Measurements from ENCODE around the gene C6orf163.
"Not testable (repeated sequence)": the region's sequence is repeated elsewhere in the genome, so short reads cannot be mapped to it uniquely, and the experiment has no call there.

Gene C6orf163

DNA sequence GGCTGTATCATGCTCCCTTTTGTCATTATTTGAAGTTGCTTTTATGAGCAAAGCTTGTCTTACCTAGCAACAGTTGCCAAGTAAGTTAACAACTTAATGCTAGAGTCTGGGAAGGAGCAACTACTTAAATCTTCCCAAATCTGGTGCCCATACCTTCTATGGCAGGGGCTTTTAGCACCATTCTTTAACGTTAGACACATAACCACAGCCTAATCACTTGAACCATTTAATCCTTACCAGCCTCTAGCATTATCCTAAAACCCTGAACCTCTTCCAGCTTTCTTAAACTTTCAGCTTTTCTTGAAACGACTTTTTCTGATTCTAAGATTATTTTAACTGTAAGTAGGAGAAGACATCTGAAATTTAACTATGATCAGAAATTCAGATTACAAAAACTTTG is at the start of gene C6orf163:
TSS of gene C6orf163 (plus strand) at position 83 of the 400 bp plus-strand sequence. CDS start at position 370, 287 bp downstream.
- DNase-seq, result no peak

DNA sequence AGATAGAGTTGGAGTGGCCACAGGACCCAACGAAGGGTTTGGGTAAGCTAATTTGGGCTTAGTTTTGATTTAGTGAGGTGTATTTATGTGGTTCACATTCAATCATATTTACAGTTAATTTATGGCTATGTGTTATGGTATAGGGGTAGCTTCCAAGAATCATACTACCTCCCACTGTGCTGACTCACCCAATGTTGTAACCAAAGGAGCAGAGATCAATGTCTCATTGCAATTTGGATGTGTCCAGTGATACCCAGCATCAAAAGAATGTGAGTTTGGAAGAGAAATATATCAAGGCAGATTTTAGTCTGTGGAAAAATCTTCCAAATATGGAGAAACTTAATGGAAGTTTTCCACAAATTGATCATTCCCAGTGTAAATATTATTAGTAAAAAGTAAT is 47.5 kb upstream of the C6orf163 start:
- DNase-seq, result no peak

DNA sequence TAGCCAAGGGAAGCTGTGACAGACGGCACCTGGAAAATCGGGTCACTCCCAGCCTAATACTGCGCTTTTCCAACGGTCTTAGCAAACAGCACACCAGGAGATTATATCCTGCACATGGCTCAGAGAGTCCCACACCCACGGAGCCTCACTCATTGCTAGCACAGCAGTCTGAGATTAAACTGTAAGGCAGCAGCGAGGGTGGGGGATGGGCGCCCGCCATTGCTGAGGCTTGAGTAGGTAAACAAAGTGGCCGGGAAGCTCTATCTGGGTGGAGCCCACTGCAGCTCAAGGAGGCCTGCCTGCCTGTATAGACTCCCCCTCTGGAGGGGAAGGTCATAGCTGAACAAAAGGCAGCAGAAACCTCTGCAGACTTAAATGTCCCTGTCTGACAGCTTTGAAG is 43.3 kb upstream of the C6orf163 start:
- not testable (repeated sequence) for DNase-seq

GRCh38 chr6:87308970-87309369 is 35.6 kb upstream of the C6orf163 start:
- DNase-seq, result no peak

DNA sequence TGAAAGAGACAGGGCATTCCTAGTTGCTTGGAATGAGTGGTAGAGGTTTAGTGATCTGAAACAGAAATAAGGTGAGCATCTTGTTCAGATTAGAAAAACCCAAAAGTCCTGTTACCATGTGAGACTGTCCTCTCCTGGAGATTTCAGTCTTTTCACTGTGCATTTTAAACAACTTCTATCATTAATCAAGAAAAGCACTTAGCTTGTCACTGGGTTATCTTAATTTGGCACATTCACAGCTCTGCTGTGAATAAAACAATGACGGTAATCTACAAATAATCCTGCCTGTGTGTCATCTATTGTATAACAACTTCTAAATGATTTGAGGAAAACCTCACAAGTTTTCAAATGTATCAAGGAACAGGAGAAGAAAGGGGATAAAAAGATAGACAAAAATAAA is 31.8 kb upstream of the C6orf163 start:
- DNase-seq, result no peak

DNA sequence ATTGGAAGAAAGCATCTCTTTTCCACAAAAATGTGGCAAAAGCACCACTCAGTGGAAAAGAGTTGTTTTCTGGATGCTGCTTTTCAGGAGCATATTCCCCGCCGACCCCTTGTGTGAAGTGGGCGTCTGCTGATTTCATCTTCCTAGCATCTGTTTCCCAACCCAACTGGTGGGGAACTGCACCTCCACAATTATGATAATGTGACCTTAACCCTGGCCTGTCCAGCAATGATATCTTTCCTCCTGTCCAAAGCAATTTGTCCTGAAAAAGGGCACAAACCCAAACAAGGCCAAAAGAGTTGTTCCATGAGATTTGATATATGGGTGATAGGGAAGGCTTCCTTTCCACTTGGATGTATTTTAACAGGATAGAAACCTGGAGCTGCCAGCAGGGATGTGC is 29.5 kb upstream of the C6orf163 start:
- no peak for DNase-seq

DNA sequence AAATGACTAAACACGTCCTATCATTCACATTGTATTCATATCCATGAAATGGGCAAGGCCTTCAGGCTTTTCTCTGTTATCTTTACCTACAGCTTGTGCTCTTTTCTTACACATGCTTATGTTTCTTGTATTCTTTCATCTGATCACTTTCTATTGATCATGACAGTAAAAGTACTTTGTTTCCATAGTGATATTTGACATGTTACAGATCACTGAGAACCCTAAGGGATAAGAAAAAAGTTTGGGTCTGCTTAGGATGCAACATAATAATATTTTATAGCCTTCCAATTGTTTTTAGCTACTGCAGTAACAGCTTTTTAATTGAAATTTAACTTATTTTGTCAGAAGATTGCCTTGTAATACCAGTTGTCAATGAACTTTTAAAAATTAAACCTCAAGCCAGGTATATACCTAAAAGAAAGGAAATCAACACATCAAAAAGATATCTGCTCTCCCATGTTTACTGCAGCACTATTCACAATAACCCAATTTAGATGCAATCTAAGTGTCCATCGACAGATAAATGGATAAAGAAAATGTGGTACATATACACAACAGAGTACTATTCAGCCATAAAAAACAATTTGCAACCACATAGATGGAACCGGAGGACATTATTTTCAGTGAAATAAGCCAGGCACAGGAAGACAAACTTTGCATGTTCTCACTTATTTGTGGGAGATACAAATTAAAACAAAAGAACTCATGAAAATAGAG is 25.2 kb upstream of the C6orf163 start:
- DNase-seq, result no peak

- DNase-seq, result peak; percentile 57 to 85 (median 68)
These were observed 22.1 kb upstream of the C6orf163 start, which contains the start of gene SMIM8 for GRCh38 chr6:87322304-87323212. SMIM8 (plus strand) TSS chr6:87322588; CDS start chr6:87337032, 14,444 bp downstream.

GRCh38 chr6:87323880-87324279 is 20.7 kb upstream of the C6orf163 start:
- DNase-seq, result not testable (repeated sequence)

DNA sequence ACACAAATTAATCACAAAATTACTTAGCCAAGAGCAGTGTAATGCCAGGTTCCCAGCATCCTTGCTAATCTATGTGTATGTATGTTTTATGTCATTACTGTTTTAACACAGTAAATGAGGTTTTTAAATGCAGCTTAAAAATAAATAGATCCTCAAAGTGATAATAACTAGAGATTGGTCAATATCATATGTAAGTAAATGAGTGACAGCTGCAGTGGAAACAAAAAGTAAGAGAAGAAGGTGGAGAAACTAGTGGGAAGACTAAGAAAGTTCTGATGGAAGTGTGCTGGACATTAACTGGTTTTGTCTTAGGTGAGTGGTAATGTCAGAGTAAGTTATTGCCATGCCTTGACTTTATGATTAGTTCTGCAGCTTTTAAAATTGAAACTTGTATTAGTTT is 13.7 kb upstream of the C6orf163 start:
- no peak for DNase-seq

DNA sequence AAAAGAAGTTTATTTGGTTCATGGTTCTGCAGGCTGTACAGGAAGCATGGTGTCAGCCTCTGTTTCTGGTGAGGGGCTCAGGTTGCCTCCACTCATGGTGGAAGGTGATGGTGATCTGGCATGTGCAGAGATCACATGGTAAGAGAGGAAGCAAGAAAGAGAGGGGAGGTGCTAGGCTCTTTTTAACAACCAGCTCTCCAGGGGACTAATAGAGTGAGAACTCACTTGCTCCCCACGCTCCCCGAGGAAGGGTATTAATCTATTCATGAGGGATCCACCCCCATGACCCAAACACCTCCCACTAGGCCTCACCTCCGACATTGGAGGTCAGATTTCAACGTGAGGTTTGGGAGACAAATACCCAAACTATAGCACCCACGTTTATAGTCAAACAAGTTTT is 11.6 kb upstream of the C6orf163 start:
- no peak for DNase-seq

- DNase-seq, result no peak
These were observed 10.9 kb upstream of the C6orf163 start for GRCh38 chr6:87333591-87334181.

DNA sequence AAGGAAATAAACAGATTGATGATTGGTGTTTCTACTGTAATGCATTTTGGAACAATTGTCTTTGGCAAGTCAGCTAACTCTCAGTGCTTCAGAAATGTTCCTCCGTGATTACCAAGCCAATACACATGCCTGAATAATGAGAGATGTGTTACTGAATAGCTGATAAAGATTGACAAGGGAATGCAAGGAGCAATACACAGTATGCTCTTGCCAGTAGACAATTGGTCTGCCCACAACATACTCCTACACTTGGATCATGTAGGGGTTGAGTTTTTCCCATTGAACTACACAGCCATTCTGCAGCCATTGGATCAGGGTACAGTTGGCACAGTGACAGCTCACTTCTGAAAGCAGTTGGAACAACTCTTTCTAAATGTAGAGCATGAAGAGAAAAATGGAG is 9.9 kb upstream of the C6orf163 start:
- no peak for DNase-seq

- DNase-seq, result no peak
These were observed 8.2 kb upstream of the C6orf163 start for GRCh38 chr6:87336367-87336766.

GRCh38 chr6:87340230-87340629 is 4.4 kb upstream of the C6orf163 start:
- DNase-seq, result no peak

DNA sequence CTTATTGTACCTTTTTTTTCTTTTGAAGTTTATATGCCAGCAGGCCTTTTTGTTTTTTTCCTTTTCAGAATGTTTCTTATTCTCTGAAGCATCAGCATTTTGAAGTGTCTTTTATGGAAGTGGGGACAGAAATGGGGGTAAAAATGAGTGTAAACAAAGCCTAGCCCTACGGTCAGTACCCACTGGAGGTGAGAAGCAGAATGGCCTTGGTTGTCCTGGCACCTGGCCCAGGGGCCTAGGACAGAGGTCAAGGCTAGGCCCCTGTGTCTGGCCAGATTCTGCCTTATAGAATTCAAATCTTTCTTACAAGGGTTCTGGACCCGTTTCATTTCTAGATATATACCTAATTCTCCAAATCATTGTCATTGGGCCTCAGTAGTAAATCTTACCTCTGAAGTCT is 3.5 kb upstream of the C6orf163 start:
- DNase-seq, result no peak

GRCh38 chr6:87341899-87342298 is 2.7 kb upstream of the C6orf163 start:
- DNase-seq, result no peak

GRCh38 chr6:87342829-87343228 is 1.8 kb upstream of the C6orf163 start:
- DNase-seq, result no peak

GRCh38 chr6:87346700-87347099 is 2.1 kb downstream of the C6orf163 start:
- no peak for DNase-seq

DNA sequence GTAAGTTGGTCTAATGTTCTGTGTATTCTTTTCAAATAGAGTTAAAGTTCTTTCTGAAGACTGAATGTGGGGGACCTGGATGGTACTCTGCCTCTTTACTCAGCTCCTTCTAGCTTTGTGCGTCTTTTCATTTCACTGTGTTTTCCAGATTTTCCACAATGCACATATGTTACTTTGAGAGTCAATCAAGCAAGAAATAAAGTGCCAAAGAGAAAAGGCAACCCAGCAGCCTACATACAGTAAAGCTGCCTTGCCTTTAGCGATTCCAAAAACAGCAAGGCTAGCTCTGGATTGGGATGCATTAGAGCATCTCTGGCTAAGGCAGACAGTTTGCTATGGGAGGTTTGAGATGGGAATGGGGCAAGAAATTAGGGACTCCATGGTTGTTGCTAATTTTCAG is 5.3 kb downstream of the C6orf163 start:
- no peak for DNase-seq

DNA sequence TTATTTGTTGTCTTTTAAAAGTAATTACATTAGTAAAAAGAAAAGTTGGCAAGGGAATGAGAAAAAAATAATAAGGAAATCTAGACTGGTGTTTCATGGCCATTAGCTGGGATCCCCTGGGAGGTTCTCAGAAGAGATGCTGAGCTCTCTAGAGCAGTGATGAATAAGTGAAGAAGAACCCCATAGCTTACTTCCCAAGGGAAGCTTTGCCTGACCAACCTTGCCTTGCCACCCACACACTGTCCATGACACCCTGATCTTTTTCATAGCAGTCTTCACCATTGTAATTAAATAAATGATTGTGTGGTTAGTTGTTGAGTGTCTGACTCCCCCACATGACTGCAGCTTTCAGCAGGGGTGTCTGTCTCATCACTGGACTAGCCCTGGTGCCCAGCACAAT is 5.9 kb downstream of the C6orf163 start:
- no peak for DNase-seq

GRCh38 chr6:87351583-87351982 is 7.0 kb downstream of the C6orf163 start:
- DNase-seq, result no peak

DNA sequence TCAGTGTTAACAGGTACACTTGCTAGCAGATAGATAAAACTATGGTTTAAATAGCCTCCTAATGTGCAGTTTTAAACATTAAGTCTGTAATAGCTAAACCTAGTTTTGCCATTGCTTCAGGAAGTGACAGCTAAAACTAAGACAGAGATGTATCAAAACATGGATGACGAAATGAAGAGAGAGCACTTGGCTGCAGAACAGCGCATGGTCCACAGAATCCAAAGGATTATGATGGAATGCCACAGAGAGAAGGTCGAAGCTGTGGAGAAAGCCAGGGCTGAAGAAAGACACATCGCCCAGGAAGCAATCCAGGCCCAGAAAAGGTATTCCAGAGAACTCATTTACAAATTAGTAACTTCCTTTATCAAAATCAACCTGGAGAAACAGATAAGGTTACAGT is 11.6 kb downstream of the C6orf163 start:
- no peak for DNase-seq
